Neuronal stem cell (in vitro differentiated cells): ENCODE results near the gene BBIP1.

Source experiments
- DNase-seq: peaks from one replicate; pipeline ENCODE4 v3.0.0-alpha.2; 2013; ENCODE audit warnings: low spot score
- H2AFZ ChIP-seq: one replicate; pipeline ENCODE4 v1.6.1; 2013; ENCODE audit warnings: mild to moderate bottlenecking, low read length, inconsistent platforms
- H2AK5ac ChIP-seq: 2 replicates; pipeline ENCODE4 v1.6.1; 2013; ENCODE audit warnings: low read depth, mild to moderate bottlenecking, inconsistent platforms, low read length, moderate library complexity, mixed read lengths
- H2BK120ac ChIP-seq: 2 replicates; pipeline ENCODE4 v1.6.1; 2013; ENCODE audit warnings: low read depth, mild to moderate bottlenecking, inconsistent platforms, low read length, moderate library complexity, mixed read lengths
- H2BK12ac ChIP-seq: one replicate; pipeline ENCODE4 v1.6.1; 2013; ENCODE audit warnings: low read length, inconsistent platforms
- H2BK15ac ChIP-seq: 2 replicates; pipeline ENCODE4 v1.6.1; 2013; ENCODE audit warnings: mild to moderate bottlenecking, low read length, inconsistent platforms, mixed read lengths
- H2BK5ac ChIP-seq: one replicate; pipeline ENCODE4 v1.6.1; 2013; ENCODE audit warnings: inconsistent platforms, mild to moderate bottlenecking, low read length, moderate library complexity
- H3K14ac ChIP-seq: one replicate; pipeline ENCODE4 v1.6.1; 2013; ENCODE audit warnings: low read length, inconsistent platforms
- H3K18ac ChIP-seq: 2 replicates; pipeline ENCODE4 v1.6.1; 2013; ENCODE audit warnings: low read length, inconsistent platforms
- H3K23ac ChIP-seq: 2 replicates; pipeline ENCODE4 v1.6.1; 2013; ENCODE audit warnings: low read depth, mild to moderate bottlenecking, mixed read lengths, low read length, inconsistent platforms; ENCODE audit not compliant: poor library complexity
- H3K27ac ChIP-seq: replicated peaks from 3 replicates; pipeline ENCODE4 v1.5.1; 2013; ENCODE audit warnings: low read length, inconsistent platforms
- H3K27me3 ChIP-seq, 3 experiments: 2 replicates each; pipeline ENCODE4 v1.6.1; 2013; ENCODE audit warnings: low read length in 3 of 3, mild to moderate bottlenecking in 2 of 3, inconsistent platforms in 1 of 3, low read depth in 1 of 3, mixed read lengths in 1 of 3, moderate library complexity in 1 of 3; ENCODE audit not compliant: control insufficient read depth in 3 of 3, insufficient read depth in 3 of 3
- H3K36me3 ChIP-seq, 2 donors: replicated peaks in 1 of 2; 2 replicates each; pipeline ENCODE4 v1.6.1; 2013; ENCODE audit warnings: low read length in 2 of 2; ENCODE audit not compliant: control insufficient read depth in 2 of 2, insufficient read depth in 2 of 2
- H3K4ac ChIP-seq: 2 replicates; pipeline ENCODE4 v1.6.1; 2013; ENCODE audit warnings: inconsistent platforms, mild to moderate bottlenecking, low read length, moderate library complexity
- H3K4me1 ChIP-seq, 2 donors: 1 replicate in 1 of 2; 2 replicates in 1 of 2; pipeline ENCODE4 v1.6.1; 2013; ENCODE audit warnings: low read length in 2 of 2, low read depth in 1 of 2; ENCODE audit not compliant: control insufficient read depth in 2 of 2, insufficient read depth in 1 of 2
- H3K4me2 ChIP-seq: one replicate; pipeline ENCODE4 v1.6.1; 2013; ENCODE audit warnings: mild to moderate bottlenecking, low read length, inconsistent platforms; ENCODE audit not compliant: insufficient read depth, poor library complexity, severe bottlenecking
- H3K4me3 ChIP-seq, 2 donors: 2 replicates each; pipeline ENCODE4 v1.5.1; 2013; ENCODE audit warnings: low read length in 2 of 2, mild to moderate bottlenecking in 2 of 2, inconsistent platforms in 1 of 2, moderate library complexity in 1 of 2
- H3K79me1 ChIP-seq: one replicate; pipeline ENCODE4 v1.6.1; 2013; ENCODE audit warnings: low read depth, mild to moderate bottlenecking, inconsistent platforms, low read length, moderate library complexity
- H3K9ac ChIP-seq: one replicate; pipeline ENCODE4 v1.6.1; 2013; ENCODE audit warnings: mild to moderate bottlenecking, low read depth, low read length, inconsistent platforms; ENCODE audit not compliant: poor library complexity
- H3K9me3 ChIP-seq, 2 donors: replicated peaks in 1 of 2; 2 replicates each; pipeline versions ENCODE3 to v1.6.1; 2013; ENCODE audit warnings: low read length in 2 of 2, mild to moderate bottlenecking in 2 of 2, inconsistent platforms in 1 of 2, low read depth in 1 of 2, mixed read lengths in 1 of 2, moderate library complexity in 1 of 2; ENCODE audit not compliant: control insufficient read depth in 2 of 2, insufficient read depth in 1 of 2
- H4K8ac ChIP-seq: one replicate; pipeline ENCODE4 v1.6.1; 2013; ENCODE audit warnings: low read depth, mild to moderate bottlenecking, inconsistent platforms, low read length, moderate library complexity
- H4K91ac ChIP-seq: one replicate; pipeline ENCODE4 v1.6.1; 2013; ENCODE audit warnings: low read length, low read depth, mild to moderate bottlenecking, inconsistent platforms; ENCODE audit not compliant: poor library complexity
- WGBS, 2 donors: extraction: QIAGEN DNeasy Blood & Tissue Kit; methylation state at CpG; one replicate each; pipeline ENCODE4 v1.1.7; 2013; ENCODE audit warnings: missing lambda C conversion rate in 2 of 2, mixed read lengths in 1 of 2; ENCODE audit not compliant: insufficient read length in 2 of 2, insufficient replicate concordance in 1 of 2; ENCODE audit errors: extremely low coverage in 2 of 2; 5-methylcytosine and 5-hydroxymethylcytosine counted together

BBIP1 gene

GRCh38 chr10:110893559-110894179 is 25.3 kb downstream of the BBIP1 start:
- Histone ChIP-seq H3K79me1 (no peaks in the 10 kb centered on the region), H3K4ac (no peak overlapping the region), H3K9ac (no peak overlapping the region), H3K18ac (no peak overlapping the region), H2AFZ (no peak overlapping the region), H3K4me3 (no peak overlapping the region), H2BK12ac (no peak overlapping the region), H2BK120ac (no peak overlapping the region), H3K14ac (no peak overlapping the region), H3K36me3 (peaks cover 11 to 99% of the 10 kb centered on the region in 2 donors), H3K23ac (no peak overlapping the region), H4K91ac (no peak overlapping the region), H3K27me3 (no peaks in the 10 kb centered on the region), H3K4me2 (no peak overlapping the region), H3K4me1 (no peaks in the 10 kb centered on the region), H2AK5ac (no peak overlapping the region), H2BK5ac (no peak overlapping the region), H2BK15ac (no peak overlapping the region), H3K27ac (no peak overlapping the region), H3K9me3 (no peaks in the 10 kb centered on the region), H4K8ac (no peak overlapping the region)
- no CpG with 5 or more reads among the region's 4 CpGs for WGBS, 2 donors
- no peak for DNase-seq

- no peak overlapping the region for H3K4me2 ChIP-seq
- H2BK15ac ChIP-seq, result no peak overlapping the region
- no CpG with 5 or more reads among the region's 3 CpGs for WGBS, 2 donors
- no peak overlapping the region for H3K23ac ChIP-seq
- no peak for DNase-seq
- no peaks in the 10 kb centered on the region for H3K4me1 ChIP-seq
- H3K18ac ChIP-seq, result no peak overlapping the region
- H2BK5ac ChIP-seq, result no peak overlapping the region
- H2BK120ac ChIP-seq, result no peak overlapping the region
- H4K8ac ChIP-seq, result no peak overlapping the region
- no peak overlapping the region for H3K9ac ChIP-seq
- no peak overlapping the region for H3K4ac ChIP-seq
- H2AK5ac ChIP-seq, result no peak overlapping the region
- no peak overlapping the region for H3K14ac ChIP-seq
- no peak overlapping the region for H4K91ac ChIP-seq
- no peak overlapping the region for H3K4me3 ChIP-seq
- no peaks in the 10 kb centered on the region for H3K9me3 ChIP-seq
- no peak overlapping the region for H2BK12ac ChIP-seq
- H3K79me1 ChIP-seq, result no peaks in the 10 kb centered on the region
- no peak overlapping the region for H2AFZ ChIP-seq
- no peaks in the 10 kb centered on the region for H3K27me3 ChIP-seq
- H3K36me3 ChIP-seq, result peaks cover 11 to 99% of the 10 kb centered on the region in 2 donors
- H3K27ac ChIP-seq, result no peak overlapping the region
Measured at GRCh38 chr10:110892602-110893288, 26.2 kb downstream of the BBIP1 start.

GRCh38 chr10:110887560-110887959 is 31.4 kb downstream of the BBIP1 start:
- Histone ChIP-seq H3K4me3 (no peak overlapping the region), H2AFZ (no peak overlapping the region), H2BK15ac (no peak overlapping the region), H3K4me1 (no peaks in the 10 kb centered on the region), H3K36me3 (peaks cover 8 to 99% of the 10 kb centered on the region in 2 donors), H2BK12ac (no peak overlapping the region), H4K8ac (no peak overlapping the region), H3K4ac (no peak overlapping the region), H3K18ac (no peak overlapping the region), H3K4me2 (no peak overlapping the region), H3K27ac (no peak overlapping the region), H2AK5ac (no peak overlapping the region), H2BK120ac (no peak overlapping the region), H3K9ac (no peak overlapping the region), H3K14ac (no peak overlapping the region), H3K23ac (no peak overlapping the region), H3K27me3 (no peaks in the 10 kb centered on the region), H2BK5ac (no peak overlapping the region), H3K9me3 (no peaks in the 10 kb centered on the region), H3K79me1 (no peaks in the 10 kb centered on the region), H4K91ac (no peak overlapping the region)
- no CpG with 5 or more reads among the region's 1 CpG for WGBS, 2 donors
- no peak for DNase-seq

GRCh38 chr10:110885932-110886674 is 32.9 kb downstream of the BBIP1 start:
- Histone ChIP-seq H4K8ac (no peak overlapping the region), H3K27me3 (no peaks in the 10 kb centered on the region), H3K23ac (no peak overlapping the region), H2AFZ (no peak overlapping the region), H3K27ac (no peak overlapping the region), H2BK120ac (no peak overlapping the region), H3K4ac (no peak overlapping the region), H3K9me3 (no peaks in the 10 kb centered on the region), H2BK5ac (no peak overlapping the region), H3K4me1 (no peaks in the 10 kb centered on the region), H3K14ac (no peak overlapping the region), H2BK15ac (no peak overlapping the region), H2AK5ac (no peak overlapping the region), H2BK12ac (no peak overlapping the region), H3K4me2 (no peak overlapping the region), H4K91ac (no peak overlapping the region), H3K36me3 (peaks cover 6 to 99% of the 10 kb centered on the region in 2 donors), H3K9ac (no peak overlapping the region), H3K4me3 (no peak overlapping the region), H3K79me1 (no peaks in the 10 kb centered on the region), H3K18ac (no peak overlapping the region)
- DNase-seq, result no peak
- WGBS, 2 donors, result 100% methylated on average over 2 of the region's 5 CpGs; no CpG with 5 or more reads in 1 of the 2 donors
